NB4 (cell line): ENCODE data around the gene APOBEC4.
A peak's percentile ranks its signal among the peaks of the same experiment; 100 is the strongest.

ENCODE experiments used
- POLR2A ChIP-seq: IDR thresholded peaks from 2 replicates; pipeline ENCODE4 v1.6.1; 2011; ENCODE audit warnings: mild to moderate bottlenecking; ENCODE audit not compliant: insufficient read length; ENCODE audit errors: extremely low read depth
- TF ChIP-seq, protein P1 (sequence below): IDR thresholded peaks from one replicate; pipeline ENCODE4 v1.5.1; 2012; ENCODE audit warnings: low read depth, low read length

DNA sequence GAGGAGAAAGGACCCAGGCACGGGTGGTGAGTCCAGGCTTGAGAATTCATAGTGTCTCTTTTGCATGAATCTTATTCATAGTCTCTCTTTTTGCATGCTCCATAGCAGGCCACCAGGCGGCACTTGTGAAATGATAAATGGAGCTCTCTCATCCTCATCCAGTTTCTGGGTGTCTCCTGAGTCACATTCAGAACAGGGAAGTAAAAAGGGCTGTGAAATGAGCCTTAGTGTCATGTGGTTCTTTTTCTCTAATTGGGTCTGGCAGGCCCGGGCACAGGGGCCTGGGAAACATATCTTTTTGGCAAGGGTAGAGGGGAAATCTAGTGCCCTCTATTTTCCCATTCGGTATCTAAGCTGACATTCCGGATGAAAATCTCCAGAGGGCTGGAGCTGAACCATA lies 43.8 kb downstream of the APOBEC4 start:
- TF ChIP-seq POLR2A, result no peak
- TF ChIP-seq, protein P1, sequence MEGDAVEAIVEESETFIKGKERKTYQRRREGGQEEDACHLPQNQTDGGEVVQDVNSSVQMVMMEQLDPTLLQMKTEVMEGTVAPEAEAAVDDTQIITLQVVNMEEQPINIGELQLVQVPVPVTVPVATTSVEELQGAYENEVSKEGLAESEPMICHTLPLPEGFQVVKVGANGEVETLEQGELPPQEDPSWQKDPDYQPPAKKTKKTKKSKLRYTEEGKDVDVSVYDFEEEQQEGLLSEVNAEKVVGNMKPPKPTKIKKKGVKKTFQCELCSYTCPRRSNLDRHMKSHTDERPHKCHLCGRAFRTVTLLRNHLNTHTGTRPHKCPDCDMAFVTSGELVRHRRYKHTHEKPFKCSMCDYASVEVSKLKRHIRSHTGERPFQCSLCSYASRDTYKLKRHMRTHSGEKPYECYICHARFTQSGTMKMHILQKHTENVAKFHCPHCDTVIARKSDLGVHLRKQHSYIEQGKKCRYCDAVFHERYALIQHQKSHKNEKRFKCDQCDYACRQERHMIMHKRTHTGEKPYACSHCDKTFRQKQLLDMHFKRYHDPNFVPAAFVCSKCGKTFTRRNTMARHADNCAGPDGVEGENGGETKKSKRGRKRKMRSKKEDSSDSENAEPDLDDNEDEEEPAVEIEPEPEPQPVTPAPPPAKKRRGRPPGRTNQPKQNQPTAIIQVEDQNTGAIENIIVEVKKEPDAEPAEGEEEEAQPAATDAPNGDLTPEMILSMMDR, result peak; percentile 36
